ENCODE results near the gene SELENON.

GRCh38 chr1:25847929-25848328, 47.9 kb downstream of the SELENON start:
- TF ChIP-seq POLR2A (IDR thresholded peaks at IDR 0.05) (no peak), CTCF (IDR thresholded peaks at IDR 0.05 in 8 of 11, conservative IDR thresholded peaks at IDR 0.05 in 3 of 11) (no peak)
